AG04450 (cell line): Measurements from ENCODE around the gene ZNF536. TPM values are rescaled to one million over a fixed set of nuclear protein-coding genes. Genes with fewer than 3 reads are reported as not detected.

Experiments
- CTCF ChIA-PET: fragments of 300-600, 350-600 bp; formaldehyde crosslinking; extraction: SDS; loops from one replicate; lab custom pipeline; 2022; ENCODE audit warnings: antibody characterized with exemption, inconsistent platforms; lab: Charles Lee
- POLR2A ChIA-PET: fragments of 350-600 bp; formaldehyde crosslinking; extraction: SDS; loops from one replicate; lab custom pipeline; 2021; ENCODE audit warnings: antibody characterized with exemption, inconsistent platforms; lab: Yijun Ruan, JAX
- DNase-seq: peaks from one replicate; pipeline ENCODE4 v3.0.0-alpha.2; 2011; ENCODE audit warnings: low read depth, low spot score
- H3K27ac ChIP-seq: one replicate; pipeline ENCODE4 v1.5.1; 2012; ENCODE audit warnings: low read depth, low read length, control low read depth
- H3K27me3 ChIP-seq: one replicate; pipeline ENCODE4 v1.6.0; 2012; ENCODE audit warnings: low read length; ENCODE audit not compliant: control insufficient read depth, insufficient read depth
- H3K4me3 ChIP-seq: 2 replicates; pipeline ENCODE4 v1.5.1; 2011; ENCODE audit warnings: mild to moderate bottlenecking, low read depth, low read length, control low read depth
- H3K9me3 ChIP-seq: 2 replicates; pipeline ENCODE4 v1.5.1; 2012; ENCODE audit warnings: low read length; ENCODE audit not compliant: control insufficient read depth, insufficient read depth
- CTCF ChIP-seq: IDR thresholded peaks from 2 replicates; pipeline ENCODE4 v1.5.1; 2011; ENCODE audit warnings: low read depth, low read length, control low read depth, inconsistent platforms
- polyA plus RNA-seq: library from polyadenylated mRNA; depleted of rRNA; stranded (reverse); fragments of >200 nt; gene quantifications from 2 replicates; pipeline ENCODE4 v1.2.3, GENCODE V29; 2011

The ZNF536 gene
- polyA plus RNA-seq, 1 experiment = not detected

DNA sequence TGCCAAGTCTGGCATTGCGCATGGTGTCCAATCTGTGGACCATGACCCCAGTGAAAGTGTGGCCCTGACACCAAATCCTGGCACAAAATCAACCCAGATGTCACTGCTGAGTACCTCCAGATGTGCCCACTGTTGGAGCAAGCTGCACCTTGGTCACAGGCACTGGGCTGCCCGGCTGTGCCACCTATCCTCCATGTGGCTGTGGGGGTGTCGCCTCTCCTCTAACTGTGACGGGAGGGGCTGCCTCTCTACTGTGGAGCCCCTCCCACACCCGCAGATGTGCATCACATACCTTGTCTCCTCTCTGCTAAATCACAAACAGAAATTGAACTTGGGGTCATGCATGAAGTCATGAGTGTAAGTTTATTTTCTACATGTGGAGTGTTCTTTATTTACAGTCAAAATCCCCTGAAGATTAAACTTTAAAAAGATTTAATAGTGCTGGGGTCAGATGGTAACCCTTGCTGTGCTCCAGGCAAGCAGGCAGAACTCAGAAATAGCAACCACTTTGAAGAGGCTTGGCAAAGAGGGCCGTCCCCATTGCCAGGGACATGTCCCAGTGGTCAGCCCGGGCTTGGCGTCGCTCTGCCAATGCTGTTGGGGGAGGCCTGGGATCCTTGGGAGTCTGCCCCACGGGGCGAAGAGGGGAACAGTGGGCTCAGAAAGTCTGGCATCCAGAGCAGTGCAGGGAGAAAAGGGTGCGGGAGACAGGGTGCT lies 46.4 kb upstream of the ZNF536 start:
- peaks cover 63% of the 10 kb centered on the region for H3K9me3 ChIP-seq
- CTCF ChIA-PET = no interaction called here
- POLR2A ChIA-PET = no interaction called here

GRCh38 chr19:30326393-30326710 lies 45.8 kb upstream of the ZNF536 start:
- POLR2A ChIA-PET = no interaction called here

More for the DNA sequence above, 46.4 kb upstream of the ZNF536 start:
- TF ChIP-seq CTCF = no peak
- no peaks in the 10 kb centered on the region for H3K27me3 ChIP-seq
- H3K27ac ChIP-seq = no peak overlapping the region
- DNase-seq = no peak
- H3K4me3 ChIP-seq = no peak overlapping the region

GRCh38 chr19:30327331-30327730 lies 44.9 kb upstream of the ZNF536 start:
- no peaks in the 10 kb centered on the region for H3K27me3 ChIP-seq

More at GRCh38 chr19:30326393-30326710, 45.8 kb upstream of the ZNF536 start:
- H3K4me3 ChIP-seq = no peak overlapping the region
- no peak overlapping the region for H3K27ac ChIP-seq
- no peak for DNase-seq
- H3K27me3 ChIP-seq = no peaks in the 10 kb centered on the region
- H3K9me3 ChIP-seq = peaks cover 58% of the 10 kb centered on the region
- TF ChIP-seq CTCF = no peak
- CTCF ChIA-PET = no interaction called here

GRCh38 chr19:30328096-30328495 lies 44.1 kb upstream of the ZNF536 start:
- ChIA-PET CTCF (no interaction called here), POLR2A (no interaction called here)
- Histone ChIP-seq H3K27ac (no peak overlapping the region), H3K9me3 (peaks cover 59% of the 10 kb centered on the region), H3K27me3 (no peaks in the 10 kb centered on the region), H3K4me3 (no peak overlapping the region)
- DNase-seq = no peak
- TF ChIP-seq CTCF = no peak

More at GRCh38 chr19:30327331-30327730, 44.9 kb upstream of the ZNF536 start:
- DNase-seq = no peak
- ChIA-PET CTCF (no interaction called here), POLR2A (no interaction called here)
- H3K9me3 ChIP-seq = peaks cover 60% of the 10 kb centered on the region
- no peak overlapping the region for H3K4me3 ChIP-seq
- TF ChIP-seq CTCF = no peak
- H3K27ac ChIP-seq = no peak overlapping the region

DNA sequence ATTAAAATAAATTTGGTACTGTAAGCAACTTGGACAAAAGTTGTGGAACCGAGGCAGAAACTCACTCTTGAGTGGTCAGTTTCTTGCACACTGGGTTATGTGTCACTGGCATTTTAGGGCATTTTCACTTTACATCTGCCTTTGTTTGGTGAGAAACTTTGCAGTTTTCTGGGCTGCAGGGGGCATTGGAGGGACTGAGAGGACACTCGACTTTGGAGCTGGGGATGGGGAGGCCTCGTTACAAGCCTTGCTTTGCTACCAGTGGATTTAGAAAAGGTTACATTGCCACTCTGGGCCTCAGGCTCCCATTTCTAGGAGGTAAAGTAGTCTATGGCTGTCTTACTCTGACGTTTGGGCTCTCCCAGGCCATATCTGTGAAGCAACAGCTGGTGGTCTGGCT lies 41.9 kb upstream of the ZNF536 start:
- Histone ChIP-seq H3K27ac (no peak overlapping the region), H3K9me3 (peaks cover 52% of the 10 kb centered on the region), H3K4me3 (no peak overlapping the region), H3K27me3 (no peaks in the 10 kb centered on the region)
- no peak for TF ChIP-seq CTCF
- CTCF ChIA-PET = no interaction called here
- POLR2A ChIA-PET = no interaction called here
- DNase-seq = no peak
